HG03064 (cell line): Measurements from ENCODE around the gene SDK1.
"Not testable (repeated sequence)": the region's sequence is repeated elsewhere in the genome, so short reads cannot be mapped to it uniquely, and the experiment has no call there.

Experiments used
- ATAC-seq: cut with Tn5 transposase; IDR thresholded peaks from one replicate; pipeline ENCODE4 v1.9.1; 2021; ENCODE audit warnings: low read depth; ENCODE audit not compliant: unreplicated experiment

The SDK1 gene

GRCh38 chr7:3961857-3962503 lies 660.9 kb downstream of the SDK1 start:
- ATAC-seq: no peak

GRCh38 chr7:3963768-3964167 lies 662.7 kb downstream of the SDK1 start:
- ATAC-seq: not testable (repeated sequence)

- ATAC-seq: no peak
These were observed 664.0 kb downstream of the SDK1 start for GRCh38 chr7:3964980-3965606.

GRCh38 chr7:3965794-3966395 lies 664.8 kb downstream of the SDK1 start:
- no peak for ATAC-seq

- ATAC-seq: no peak
These were observed 667.2 kb downstream of the SDK1 start for GRCh38 chr7:3968234-3968633.

- ATAC-seq: no peak
These were observed 668.2 kb downstream of the SDK1 start for GRCh38 chr7:3969286-3969685.

GRCh38 chr7:3971323-3971722 lies 670.3 kb downstream of the SDK1 start:
- no peak for ATAC-seq

GRCh38 chr7:3973264-3973663 lies 672.2 kb downstream of the SDK1 start:
- no peak for ATAC-seq

GRCh38 chr7:3974329-3974728 lies 673.3 kb downstream of the SDK1 start:
- ATAC-seq: no peak

- no peak for ATAC-seq
These were observed 674.3 kb downstream of the SDK1 start for GRCh38 chr7:3975371-3975770.

GRCh38 chr7:3977391-3977790 lies 676.3 kb downstream of the SDK1 start:
- ATAC-seq: no peak

GRCh38 chr7:3978839-3979238 lies 677.8 kb downstream of the SDK1 start:
- no peak for ATAC-seq

- ATAC-seq: no peak
These were observed 678.7 kb downstream of the SDK1 start for GRCh38 chr7:3979611-3980299.

- no peak for ATAC-seq
These were observed 679.2 kb downstream of the SDK1 start for GRCh38 chr7:3980300-3980643.

- no peak for ATAC-seq
These were observed 680.2 kb downstream of the SDK1 start for GRCh38 chr7:3981281-3981680.

GRCh38 chr7:3984456-3984855 lies 683.4 kb downstream of the SDK1 start:
- ATAC-seq: no peak

GRCh38 chr7:3986927-3987326 lies 685.9 kb downstream of the SDK1 start:
- ATAC-seq: no peak

GRCh38 chr7:3987426-3987927 lies 686.4 kb downstream of the SDK1 start:
- ATAC-seq: no peak

GRCh38 chr7:3989723-3990122 lies 688.7 kb downstream of the SDK1 start:
- no peak for ATAC-seq

- no peak for ATAC-seq
These were observed 690.7 kb downstream of the SDK1 start for GRCh38 chr7:3991731-3992231.

GRCh38 chr7:3992841-3993240 lies 691.8 kb downstream of the SDK1 start:
- ATAC-seq: no peak
